ENCODE data around the gene FLT1. TPM values are rescaled to one million over a fixed set of nuclear protein-coding genes. Genes with fewer than 3 reads are reported as not detected.
A peak's percentile ranks its signal among the peaks of the same experiment; 100 is the strongest.

Gene FLT1
- total and polyA plus RNA-seq, 2 donors, result 4.3 to 5.5 TPM

- Histone ChIP-seq H3K4me3 (ENCODE audit: low read length in 2 of 2) (no peak overlapping the region), H3K9me3 (ENCODE audit: control insufficient read depth in 2 of 2, insufficient read depth in 1 of 2, low read length in 1 of 2) (no peaks in the 10 kb centered on the region), H3K36me3 (ENCODE audit: control insufficient read depth in 2 of 2, insufficient read depth in 2 of 2, low read length in 1 of 2) (no peaks in the 10 kb centered on the region), H3K4me1 (ENCODE audit: control insufficient read depth in 2 of 2, insufficient read depth in 2 of 2, low read length in 2 of 2) (no peaks in the 10 kb centered on the region), H3K27ac (ENCODE audit: low read depth in 1 of 2, low read length in 1 of 2) (no peak overlapping the region), H3K27me3 (ENCODE audit: control insufficient read depth in 2 of 2, insufficient read depth in 1 of 2, low read length in 1 of 2) (no peaks in the 10 kb centered on the region)
- WGBS, result 49% methylated on average over 4 of the region's 4 CpGs
- no peak for DNase-seq (ENCODE audit: low read depth in 6 of 9, low spot score in 9 of 9)
These were observed 110.1 kb downstream of the FLT1 start for GRCh38 chr13:28384789-28385188.

DNA sequence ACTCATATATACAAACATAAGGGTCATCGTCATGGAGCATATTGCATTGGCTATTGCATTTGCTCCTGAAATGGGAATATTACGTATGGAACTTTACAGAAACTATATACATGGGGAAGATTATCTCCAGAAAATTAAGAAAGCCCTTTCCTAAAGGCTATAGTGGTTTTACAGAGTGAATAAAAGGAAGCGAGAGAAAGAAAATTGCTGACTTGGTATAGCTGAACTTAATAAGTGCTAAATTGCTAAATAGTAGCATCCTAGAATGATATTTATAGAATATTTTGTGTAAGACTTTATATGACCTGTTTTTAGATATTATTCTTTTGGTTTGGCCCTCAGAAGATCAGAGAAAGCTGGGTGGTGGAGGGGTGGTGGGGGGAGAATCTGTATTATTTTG lies 114.6 kb downstream of the FLT1 start:
- WGBS, result 98% methylated on average over 3 of the region's 3 CpGs
- Histone ChIP-seq H3K27me3 (ENCODE audit: control insufficient read depth in 2 of 2, insufficient read depth in 1 of 2, low read length in 1 of 2) (no peaks in the 10 kb centered on the region), H3K4me3 (ENCODE audit: low read length in 2 of 2) (no peak overlapping the region), H3K36me3 (ENCODE audit: control insufficient read depth in 2 of 2, insufficient read depth in 2 of 2, low read length in 1 of 2) (no peaks in the 10 kb centered on the region), H3K4me1 (ENCODE audit: control insufficient read depth in 2 of 2, insufficient read depth in 2 of 2, low read length in 2 of 2) (no peaks in the 10 kb centered on the region), H3K27ac (ENCODE audit: low read depth in 1 of 2, low read length in 1 of 2) (no peak overlapping the region), H3K9me3 (ENCODE audit: control insufficient read depth in 2 of 2, insufficient read depth in 1 of 2, low read length in 1 of 2) (no peaks in the 10 kb centered on the region)
- DNase-seq (ENCODE audit: low read depth in 6 of 9, low spot score in 9 of 9), result no peak

GRCh38 chr13:28379371-28380083 lies 115.4 kb downstream of the FLT1 start:
- WGBS, result 95% methylated on average over 12 of the region's 12 CpGs
- Histone ChIP-seq H3K27ac (ENCODE audit: low read depth in 1 of 2, low read length in 1 of 2) (no peak overlapping the region), H3K4me3 (ENCODE audit: low read length in 2 of 2) (no peak overlapping the region), H3K4me1 (ENCODE audit: control insufficient read depth in 2 of 2, insufficient read depth in 2 of 2, low read length in 2 of 2) (no peaks in the 10 kb centered on the region), H3K9me3 (ENCODE audit: control insufficient read depth in 2 of 2, insufficient read depth in 1 of 2, low read length in 1 of 2) (no peaks in the 10 kb centered on the region), H3K36me3 (ENCODE audit: control insufficient read depth in 2 of 2, insufficient read depth in 2 of 2, low read length in 1 of 2) (no peaks in the 10 kb centered on the region), H3K27me3 (ENCODE audit: control insufficient read depth in 2 of 2, insufficient read depth in 1 of 2, low read length in 1 of 2) (no peaks in the 10 kb centered on the region)
- DNase-seq (ENCODE audit: low read depth in 6 of 9, low spot score in 9 of 9), result no peak

DNA sequence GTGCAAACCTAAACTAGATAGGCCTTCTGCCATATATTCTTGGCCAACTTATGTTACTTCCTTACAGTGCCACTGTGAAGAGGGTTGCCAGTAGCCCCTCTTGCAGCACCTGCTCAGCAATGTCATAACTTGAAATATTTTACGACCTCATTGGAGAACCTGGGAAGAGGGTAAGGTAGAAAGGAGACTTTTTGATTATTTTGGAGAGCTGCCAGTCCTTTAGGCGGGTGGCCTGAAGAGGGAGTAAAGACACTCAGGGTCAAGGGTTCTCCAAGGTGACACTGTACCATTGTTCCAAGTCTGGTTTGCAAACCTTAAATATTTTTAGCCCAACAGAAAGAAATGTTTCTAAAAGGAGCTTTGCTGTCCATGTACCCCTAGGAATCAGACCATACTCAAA lies 118.3 kb downstream of the FLT1 start:
- DNase-seq (ENCODE audit: low read depth in 6 of 9, low spot score in 9 of 9), result no peak
- no peak overlapping the region for H3K27ac ChIP-seq (ENCODE audit: low read depth in 1 of 2, low read length in 1 of 2)
- H3K4me1 ChIP-seq (ENCODE audit: control insufficient read depth in 2 of 2, insufficient read depth in 2 of 2, low read length in 2 of 2), result no peaks in the 10 kb centered on the region
- 94% methylated on average over 2 of the region's 2 CpGs for WGBS
- H3K9me3 ChIP-seq (ENCODE audit: control insufficient read depth in 2 of 2, insufficient read depth in 1 of 2, low read length in 1 of 2), result no peaks in the 10 kb centered on the region
- no peaks in the 10 kb centered on the region for H3K36me3 ChIP-seq (ENCODE audit: control insufficient read depth in 2 of 2, insufficient read depth in 2 of 2, low read length in 1 of 2)
- no peaks in the 10 kb centered on the region for H3K27me3 ChIP-seq (ENCODE audit: control insufficient read depth in 2 of 2, insufficient read depth in 1 of 2, low read length in 1 of 2)
- no peak overlapping the region for H3K4me3 ChIP-seq (ENCODE audit: low read length in 2 of 2)

DNA sequence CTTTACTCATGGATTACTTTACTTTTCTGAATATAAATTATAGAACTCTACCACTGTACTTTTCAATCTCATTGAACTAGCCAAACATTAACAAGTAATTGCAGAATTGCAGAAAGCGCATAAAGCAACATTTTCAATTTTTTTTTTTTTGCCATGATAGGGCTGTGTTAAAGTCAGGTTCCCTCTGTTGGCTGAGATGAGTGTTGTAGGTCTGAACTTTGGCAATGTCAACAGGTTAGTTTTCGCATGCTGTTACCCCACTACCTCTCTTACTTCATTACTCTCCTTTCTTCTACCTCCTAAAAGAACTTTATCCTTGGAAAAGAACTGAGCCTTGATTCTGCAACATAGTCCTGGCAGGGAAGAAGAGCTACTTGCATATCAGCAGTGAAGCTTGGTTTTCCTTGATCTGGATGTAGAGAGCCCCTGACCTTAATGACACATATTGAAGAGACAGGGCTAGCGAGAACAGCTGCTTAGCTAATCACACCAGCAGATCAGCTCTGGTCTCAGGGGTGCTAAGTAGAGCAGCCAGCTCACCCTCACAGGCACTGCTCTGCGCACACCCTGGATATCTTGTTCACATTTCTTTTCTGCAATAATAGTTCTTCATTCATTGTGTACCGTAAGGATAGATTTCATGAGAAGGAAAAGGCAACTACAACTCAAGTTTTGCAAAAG lies 119.5 kb downstream of the FLT1 start:
- 78% methylated on average over 5 of the region's 5 CpGs for WGBS
- DNase-seq (ENCODE audit: low read depth in 6 of 9, low spot score in 9 of 9), result no peak
- no peaks in the 10 kb centered on the region for H3K36me3 ChIP-seq (ENCODE audit: control insufficient read depth in 2 of 2, insufficient read depth in 2 of 2, low read length in 1 of 2)

DNA sequence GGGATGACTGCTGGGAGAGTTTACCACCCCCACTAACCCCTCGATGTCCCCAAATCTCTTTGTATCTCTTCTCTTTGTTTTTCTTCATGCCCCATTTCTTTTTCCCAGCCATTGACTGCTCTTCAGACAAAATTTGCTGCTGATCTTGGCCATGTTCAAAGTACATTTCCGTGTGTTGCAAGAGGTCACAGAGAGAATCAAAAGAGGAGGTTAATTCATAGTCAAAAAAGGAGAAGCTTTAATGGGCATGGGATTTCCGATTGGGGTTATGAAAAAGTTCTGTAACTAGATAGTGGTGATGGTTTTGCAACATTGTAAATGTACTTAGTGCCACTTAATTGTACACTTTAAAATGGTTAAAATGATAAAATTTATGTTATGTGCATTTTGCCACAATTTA lies 121.1 kb downstream of the FLT1 start:
- 92% methylated on average over 3 of the region's 3 CpGs for WGBS
- H3K4me3 ChIP-seq (ENCODE audit: low read length in 2 of 2), result no peak overlapping the region
- no peaks in the 10 kb centered on the region for H3K9me3 ChIP-seq (ENCODE audit: control insufficient read depth in 2 of 2, insufficient read depth in 1 of 2, low read length in 1 of 2)
- no peak overlapping the region for H3K27ac ChIP-seq (ENCODE audit: low read depth in 1 of 2, low read length in 1 of 2)
- no peaks in the 10 kb centered on the region for H3K36me3 ChIP-seq (ENCODE audit: control insufficient read depth in 2 of 2, insufficient read depth in 2 of 2, low read length in 1 of 2)
- H3K27me3 ChIP-seq (ENCODE audit: control insufficient read depth in 2 of 2, insufficient read depth in 1 of 2, low read length in 1 of 2), result no peaks in the 10 kb centered on the region
- DNase-seq (ENCODE audit: low read depth in 6 of 9, low spot score in 9 of 9), result no peak
- no peaks in the 10 kb centered on the region for H3K4me1 ChIP-seq (ENCODE audit: control insufficient read depth in 2 of 2, insufficient read depth in 2 of 2, low read length in 2 of 2)

More for the DNA sequence above, 119.5 kb downstream of the FLT1 start:
- no peaks in the 10 kb centered on the region for H3K4me1 ChIP-seq (ENCODE audit: control insufficient read depth in 2 of 2, insufficient read depth in 2 of 2, low read length in 2 of 2)
- no peaks in the 10 kb centered on the region for H3K27me3 ChIP-seq (ENCODE audit: control insufficient read depth in 2 of 2, insufficient read depth in 1 of 2, low read length in 1 of 2)
- H3K4me3 ChIP-seq (ENCODE audit: low read length in 2 of 2), result no peak overlapping the region
- no peaks in the 10 kb centered on the region for H3K9me3 ChIP-seq (ENCODE audit: control insufficient read depth in 2 of 2, insufficient read depth in 1 of 2, low read length in 1 of 2)
- H3K27ac ChIP-seq (ENCODE audit: low read depth in 1 of 2, low read length in 1 of 2), result no peak overlapping the region

- Histone ChIP-seq H3K27me3 (ENCODE audit: control insufficient read depth in 2 of 2, insufficient read depth in 1 of 2, low read length in 1 of 2) (no peaks in the 10 kb centered on the region), H3K4me3 (ENCODE audit: low read length in 2 of 2) (no peak overlapping the region), H3K9me3 (ENCODE audit: control insufficient read depth in 2 of 2, insufficient read depth in 1 of 2, low read length in 1 of 2) (no peaks in the 10 kb centered on the region), H3K36me3 (ENCODE audit: control insufficient read depth in 2 of 2, insufficient read depth in 2 of 2, low read length in 1 of 2) (no peaks in the 10 kb centered on the region), H3K27ac (ENCODE audit: low read depth in 1 of 2, low read length in 1 of 2) (no peak overlapping the region), H3K4me1 (ENCODE audit: control insufficient read depth in 2 of 2, insufficient read depth in 2 of 2, low read length in 2 of 2) (no peaks in the 10 kb centered on the region)
- 96% methylated on average over 4 of the region's 4 CpGs for WGBS
- DNase-seq (ENCODE audit: low read depth in 6 of 9, low spot score in 9 of 9), result no peak
These were observed 124.5 kb downstream of the FLT1 start for GRCh38 chr13:28370448-28370847.

DNA sequence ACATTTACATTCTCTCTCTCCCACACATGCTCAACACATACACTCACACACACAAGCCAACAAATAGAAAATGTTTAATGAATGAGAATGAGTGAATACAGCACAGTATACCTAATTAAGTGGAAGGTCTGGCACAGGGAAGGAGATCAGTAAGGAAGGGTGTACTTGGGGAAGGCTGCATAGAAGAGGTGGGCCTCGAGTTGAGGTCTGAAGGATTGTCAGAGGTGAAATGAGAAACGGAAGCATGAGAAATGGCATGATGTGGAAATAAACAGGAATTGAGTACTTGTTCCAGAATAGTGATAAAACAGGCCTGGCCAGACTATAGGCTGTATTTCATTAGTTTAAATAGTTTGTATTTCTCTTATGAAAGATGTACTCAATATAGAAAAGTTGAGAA lies 136.2 kb downstream of the FLT1 start:
- 95% methylated on average over 2 of the region's 2 CpGs for WGBS
- Histone ChIP-seq H3K36me3 (ENCODE audit: control insufficient read depth in 2 of 2, insufficient read depth in 2 of 2, low read length in 1 of 2) (no peaks in the 10 kb centered on the region), H3K9me3 (ENCODE audit: control insufficient read depth in 2 of 2, insufficient read depth in 1 of 2, low read length in 1 of 2) (no peaks in the 10 kb centered on the region), H3K4me3 (ENCODE audit: low read length in 2 of 2) (no peak overlapping the region), H3K4me1 (ENCODE audit: control insufficient read depth in 2 of 2, insufficient read depth in 2 of 2, low read length in 2 of 2) (peaks cover 2 to 17% of the 10 kb centered on the region in 2 donors), H3K27me3 (ENCODE audit: control insufficient read depth in 2 of 2, insufficient read depth in 1 of 2, low read length in 1 of 2) (no peaks in the 10 kb centered on the region), H3K27ac (ENCODE audit: low read depth in 1 of 2, low read length in 1 of 2) (no peak overlapping the region)
- DNase-seq (ENCODE audit: low read depth in 6 of 9, low spot score in 9 of 9), result no peak

GRCh38 chr13:28357911-28358433 lies 137.0 kb downstream of the FLT1 start:
- peaks cover 2 to 17% of the 10 kb centered on the region in 2 donors for H3K4me1 ChIP-seq (ENCODE audit: control insufficient read depth in 2 of 2, insufficient read depth in 2 of 2, low read length in 2 of 2)
- H3K27ac ChIP-seq (ENCODE audit: low read depth in 1 of 2, low read length in 1 of 2), result peak overlapping the region in 1 of 2 donors; percentile 30
- no peaks in the 10 kb centered on the region for H3K36me3 ChIP-seq (ENCODE audit: control insufficient read depth in 2 of 2, insufficient read depth in 2 of 2, low read length in 1 of 2)
- WGBS, result 90% methylated on average over 4 of the region's 4 CpGs
- H3K9me3 ChIP-seq (ENCODE audit: control insufficient read depth in 2 of 2, insufficient read depth in 1 of 2, low read length in 1 of 2), result no peaks in the 10 kb centered on the region
- no peaks in the 10 kb centered on the region for H3K27me3 ChIP-seq (ENCODE audit: control insufficient read depth in 2 of 2, insufficient read depth in 1 of 2, low read length in 1 of 2)
- H3K4me3 ChIP-seq (ENCODE audit: low read length in 2 of 2), result no peak overlapping the region
- DNase-seq (ENCODE audit: low read depth in 6 of 9, low spot score in 9 of 9), result no peak
